ELR (cell line): ENCODE results near the gene CNOT6.
A peak's percentile ranks its signal among the peaks of the same experiment; 100 is the strongest.
"Not testable (repeated sequence)": the region's sequence is repeated elsewhere in the genome, so short reads cannot be mapped to it uniquely, and the experiment has no call there.

Source experiments
- DNase-seq: peaks from one replicate; pipeline ENCODE4 v3.0.0-alpha.2; 2015; ENCODE audit warnings: low read depth

Gene CNOT6

GRCh38 chr5:180516440-180516839 is 22.3 kb downstream of the CNOT6 start:
- DNase-seq = no peak

DNA sequence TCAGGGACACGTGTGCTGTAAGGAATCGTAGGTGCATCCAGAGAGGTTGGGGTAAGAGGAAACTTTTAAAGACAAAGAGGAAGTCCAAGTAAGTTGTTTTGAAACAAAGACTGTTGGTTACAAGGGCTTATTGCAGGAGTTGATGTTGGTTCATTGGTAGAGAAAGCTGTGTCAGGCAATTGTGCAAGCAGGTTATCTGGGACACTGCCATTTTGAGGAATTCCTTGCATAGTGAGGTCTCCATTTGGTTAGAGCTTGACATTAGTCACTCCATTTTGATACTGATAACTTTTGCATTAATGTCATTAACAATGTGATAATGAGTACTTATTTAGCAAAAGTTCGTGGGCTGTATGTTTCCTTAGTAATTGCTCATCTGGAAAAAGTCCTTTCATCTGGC is 24.9 kb downstream of the CNOT6 start:
- no peak for DNase-seq

DNA sequence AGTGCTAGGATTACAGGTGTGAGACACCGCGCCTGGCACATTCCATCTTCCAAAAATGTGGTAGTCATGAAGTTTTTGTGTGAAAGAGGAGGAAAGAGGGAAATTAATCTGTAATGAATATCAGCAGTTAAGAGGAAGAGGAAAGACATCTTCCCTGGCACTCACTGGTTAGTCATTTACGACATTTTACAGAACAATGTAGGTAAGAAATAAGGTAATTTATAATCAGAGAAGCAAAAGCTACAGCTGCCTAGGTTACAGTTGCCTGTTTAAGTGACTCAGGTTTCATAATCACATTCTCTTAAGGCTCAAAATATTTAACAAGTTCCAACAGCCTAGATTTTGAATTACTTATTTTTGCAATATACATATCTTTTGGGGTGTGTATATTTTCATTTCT is 26.9 kb downstream of the CNOT6 start:
- DNase-seq = no peak

GRCh38 chr5:180521591-180521990 is 27.4 kb downstream of the CNOT6 start:
- DNase-seq = no peak

GRCh38 chr5:180522330-180522729 is 28.2 kb downstream of the CNOT6 start:
- DNase-seq = peak; percentile 2

DNA sequence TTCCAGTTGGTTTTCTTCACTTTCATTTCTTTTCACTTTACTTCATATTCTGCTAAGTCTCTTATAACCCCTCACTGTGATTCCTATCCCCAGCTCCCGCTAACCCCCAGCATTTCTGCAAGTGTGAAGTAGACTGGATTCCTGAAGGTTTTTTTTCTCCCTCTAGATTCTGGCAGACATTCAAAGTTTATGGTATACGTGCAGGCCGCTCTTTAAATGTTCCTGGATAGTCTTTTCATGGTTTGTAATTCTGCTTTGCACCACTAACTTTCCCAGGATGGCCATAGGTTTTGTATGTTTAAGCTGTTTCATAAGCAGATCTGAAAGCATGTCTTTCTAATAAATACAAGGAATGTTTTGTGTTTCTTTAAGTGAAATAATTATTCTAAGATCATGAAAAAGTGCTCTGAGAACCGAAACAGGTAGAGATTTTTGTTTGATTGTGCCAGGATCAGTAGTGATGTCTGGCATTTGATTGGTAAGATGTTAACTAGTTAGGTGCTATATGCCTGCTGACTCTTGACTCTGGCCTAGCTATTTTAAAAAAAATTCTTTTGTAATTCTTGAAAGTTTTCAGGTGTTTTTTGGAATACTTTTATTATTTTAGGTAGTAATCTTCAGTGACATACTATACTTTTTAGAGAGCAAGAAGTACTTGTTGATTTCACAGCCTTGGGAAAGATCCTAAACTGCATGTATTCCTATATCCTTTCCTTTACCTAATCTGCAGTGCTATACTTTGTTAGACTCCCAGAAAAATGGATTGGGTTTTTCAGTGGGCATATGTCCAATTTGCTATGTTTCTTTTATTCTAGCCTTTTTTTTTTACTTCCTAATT is 29.7 kb downstream of the CNOT6 start:
- DNase-seq = no peak

DNA sequence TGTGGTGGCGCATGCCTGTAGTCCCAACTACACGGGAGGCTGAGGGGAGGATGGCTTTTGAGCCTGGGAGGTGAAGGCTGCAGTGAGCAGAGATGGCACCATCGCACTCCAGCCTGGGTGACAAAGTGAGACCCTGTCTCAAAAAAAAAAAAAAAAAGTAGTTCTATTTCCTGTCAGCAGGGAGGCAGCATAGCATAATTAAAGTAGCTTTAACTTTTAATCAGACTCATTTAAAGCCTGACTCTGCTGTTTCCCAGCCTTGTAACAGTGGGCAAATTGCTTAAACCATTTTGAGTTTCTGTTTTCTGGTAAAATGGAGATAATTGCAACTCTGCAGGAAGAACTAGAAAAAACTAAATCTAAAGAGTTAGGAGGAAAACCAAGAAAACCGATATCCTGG is 31.2 kb downstream of the CNOT6 start:
- no peak for DNase-seq

GRCh38 chr5:180526269-180526668 is 32.1 kb downstream of the CNOT6 start:
- no peak for DNase-seq

- no peak for DNase-seq
Measured at GRCh38 chr5:180527659-180528058, 33.5 kb downstream of the CNOT6 start.

- not testable (repeated sequence) for DNase-seq
Measured at GRCh38 chr5:180531036-180531585, 36.9 kb downstream of the CNOT6 start.

DNA sequence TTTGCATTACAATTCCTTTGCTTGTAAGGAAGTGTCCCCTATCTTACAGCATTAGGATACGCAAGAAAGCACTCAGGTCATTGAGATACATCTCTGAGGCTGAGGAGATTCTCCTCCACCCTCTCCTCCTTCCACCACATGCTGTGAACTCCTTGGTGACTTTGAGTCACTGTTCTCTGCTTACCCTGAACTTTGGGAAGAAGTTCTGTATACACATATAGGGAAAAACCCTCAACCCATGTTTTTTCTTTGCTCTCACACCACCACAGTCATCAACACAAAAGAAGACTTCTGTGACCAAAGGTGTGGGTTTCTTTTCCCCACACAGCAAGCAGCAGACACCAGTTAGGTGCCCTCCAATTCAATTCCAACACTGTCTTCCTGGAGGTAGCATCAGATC is 38.1 kb downstream of the CNOT6 start:
- DNase-seq = no peak

- DNase-seq = no peak
Measured at GRCh38 chr5:180533845-180534244, 39.7 kb downstream of the CNOT6 start.

DNA sequence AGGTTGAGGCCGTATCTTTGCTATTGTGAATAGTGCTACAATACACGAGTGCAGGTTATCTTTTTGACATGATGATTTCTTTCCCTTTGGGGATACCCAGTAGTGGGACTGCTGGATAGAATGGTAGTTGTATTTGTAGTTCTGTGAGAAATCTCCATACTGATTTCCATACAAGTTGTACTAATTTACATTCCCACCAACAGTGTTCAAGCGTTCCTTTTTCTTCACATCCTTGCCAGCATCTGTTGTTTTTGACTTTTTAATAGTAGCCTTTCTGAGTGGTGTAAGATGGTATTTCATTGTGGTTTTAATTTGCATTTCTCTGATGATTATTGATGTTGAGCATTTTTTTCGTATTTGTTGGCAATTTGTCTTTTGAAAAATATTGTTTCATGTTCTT is 41.4 kb downstream of the CNOT6 start:
- no peak for DNase-seq

- no peak for DNase-seq
Measured at GRCh38 chr5:180540050-180540694, 46.0 kb downstream of the CNOT6 start.

GRCh38 chr5:180541710-180542109 is 47.5 kb downstream of the CNOT6 start:
- no peak for DNase-seq

DNA sequence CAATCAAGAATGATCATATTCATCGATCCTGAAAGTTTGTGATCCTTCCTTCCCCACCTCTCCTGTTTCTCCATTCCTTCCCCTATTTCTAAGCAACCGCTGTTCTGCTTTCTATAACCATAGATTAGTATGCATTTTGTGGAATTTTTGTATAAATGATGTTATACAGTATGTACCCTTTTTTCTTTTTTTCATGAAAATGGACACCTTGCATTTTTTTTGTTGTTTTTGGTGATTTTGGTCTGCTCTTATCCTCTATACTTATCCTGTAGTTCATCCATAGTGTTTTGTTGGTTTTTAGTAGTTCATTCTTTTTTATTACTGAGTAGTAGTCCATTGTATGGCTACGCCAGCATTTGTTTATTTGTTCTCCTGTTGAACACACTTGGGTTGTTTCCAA is 51.1 kb downstream of the CNOT6 start:
- no peak for DNase-seq

- DNase-seq = no peak
Measured at GRCh38 chr5:180548563-180548962, 54.4 kb downstream of the CNOT6 start.

DNA sequence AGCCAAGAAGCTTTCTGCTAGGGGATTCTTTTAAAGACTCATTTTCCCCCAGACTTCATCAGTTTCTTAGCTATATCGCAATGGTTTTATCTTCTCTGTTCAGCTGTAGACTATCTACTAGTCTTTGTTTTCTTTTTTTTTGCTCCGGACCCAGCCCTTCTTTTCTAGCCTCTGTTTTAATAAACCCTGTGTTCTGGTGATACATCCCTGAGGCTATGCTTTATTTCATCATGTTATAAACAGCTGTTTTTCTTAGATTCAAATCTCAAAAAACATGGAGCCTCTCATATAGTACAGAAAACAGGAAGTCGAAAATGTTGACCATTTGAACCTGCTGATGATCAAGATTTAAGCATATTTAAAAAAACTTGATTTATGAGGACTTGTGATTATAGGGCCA is 59.4 kb downstream of the CNOT6 start:
- DNase-seq = no peak

- DNase-seq = peak; percentile 20
Measured at GRCh38 chr5:180555168-180555921, 61.2 kb downstream of the CNOT6 start.

DNA sequence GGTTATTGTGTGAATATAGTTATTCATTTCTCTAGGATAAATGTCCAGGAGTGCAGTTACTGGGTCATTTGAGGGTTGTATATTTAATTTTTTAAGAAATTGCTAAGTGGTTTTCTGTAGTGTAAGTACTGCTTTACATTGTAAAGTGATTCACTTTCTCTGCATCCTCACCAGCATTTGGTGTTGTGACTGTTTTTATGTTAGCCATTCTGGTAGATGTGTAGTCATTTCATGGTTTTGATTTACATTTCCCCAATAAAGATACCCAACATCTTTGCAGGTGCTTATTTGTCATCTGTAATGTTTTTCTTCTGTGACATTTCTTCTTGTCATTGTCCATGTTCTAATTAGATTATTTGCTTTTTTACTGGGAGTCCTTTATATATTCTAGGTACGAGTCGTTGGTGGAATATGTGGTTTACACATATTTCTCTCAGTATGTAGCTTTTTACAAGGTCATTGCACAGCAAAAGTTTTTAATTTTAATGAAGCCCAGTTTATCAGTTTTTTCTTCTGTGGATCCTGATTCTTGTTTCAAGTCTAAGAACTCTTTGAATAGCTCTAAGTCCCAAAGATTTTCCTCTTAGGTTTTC is 63.1 kb downstream of the CNOT6 start:
- peak; percentile 32 for DNase-seq

DNA sequence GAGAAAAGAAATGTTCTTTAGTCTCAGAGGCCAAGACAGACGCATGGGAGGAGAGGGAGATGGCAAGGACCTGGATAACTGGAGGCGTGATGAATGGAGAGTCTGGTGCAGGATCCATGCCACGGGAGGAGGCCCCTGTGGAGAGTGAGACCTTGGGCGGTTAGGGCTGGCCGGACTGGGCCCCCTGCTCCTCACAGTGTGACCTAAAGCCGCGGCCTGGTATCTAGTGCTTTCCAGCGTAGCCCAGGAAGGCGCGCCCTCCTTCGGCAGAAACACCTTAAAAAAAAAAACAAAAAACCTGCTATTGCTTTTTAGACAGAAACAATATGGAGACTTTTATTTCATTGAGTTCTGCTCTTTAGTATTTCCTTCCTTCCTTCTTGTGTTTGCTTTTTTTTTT is 64.1 kb downstream of the CNOT6 start:
- no peak for DNase-seq

- no peak for DNase-seq
Measured at GRCh38 chr5:180563994-180564393, 69.8 kb downstream of the CNOT6 start.
